K562 (cell line): ENCODE results near the gene RNF186. TPM values are rescaled to one million over a fixed set of nuclear protein-coding genes. Genes with fewer than 3 reads are reported as not detected.

ENCODE experiments used
- ATAC-seq: fragments of 200-7000 bp; cut with Tn5 transposase; 3 replicates; pipeline ENCODE4 v1.9.1; 2020; ENCODE audit warnings: moderate library complexity
- BruUV-seq: library from RNA; stranded (reverse); fragments of 400-500 nt; replicated peaks from 2 replicates; lab custom pipeline; 2021; lab: Mats Ljungman, UMichigan
- CTCF ChIA-PET: fragments of 300-600 bp; formaldehyde crosslinking; extraction: SDS; loops from one replicate; lab custom pipeline; 2021; ENCODE audit warnings: low intra/inter-chr PET ratio; lab: Yijun Ruan, JAX
- POLR2A ChIA-PET: fragments of 300-600, 350-650 bp; sonication (Branson Sonifier 250); formaldehyde crosslinking; extraction: SDS; loops from one replicate; lab custom pipeline; 2021; ENCODE audit warnings: antibody characterized with exemption, inconsistent platforms; lab: Yijun Ruan, JAX
- DNase-seq, 4 experiments: peaks; one replicate each; pipeline versions ENCODE4 v3.0.0 to v3.0.0-alpha.2; 2011 to 2018; ENCODE audit warnings: low spot score in 3 of 4, mixed read lengths in 3 of 4; ENCODE audit errors: extremely low read depth in 1 of 4
- FAIRE-seq: peaks from 2 replicates; lab custom pipeline; 2011; peaks lifted over from hg19 to GRCh38; lab: Jason Lieb, UNC
- H2AFZ ChIP-seq: 2 replicates; pipeline ENCODE4 v1.6.0; 2011; ENCODE audit warnings: low read depth, low read length, control low read depth, inconsistent platforms
- H3K27ac ChIP-seq: fragments of 200-600 bp; 3 replicates; pipeline ENCODE4 v1.8.0; 2011; ENCODE audit warnings: low read depth, mild to moderate bottlenecking, control low read depth, inconsistent platforms, low read length, moderate library complexity, mixed read lengths; ENCODE audit errors: extremely low read depth
- H3K27me3 ChIP-seq, 2 experiments: fragments of 300-600 bp in 1 of 2; 2 replicates in 1 of 2; 3 replicates in 1 of 2; pipeline versions ENCODE4 v1.6.0 to v1.8.0; 2011; ENCODE audit warnings: inconsistent platforms in 2 of 2, low read length in 2 of 2, mild to moderate bottlenecking in 1 of 2, mixed read lengths in 1 of 2, moderate library complexity in 1 of 2; ENCODE audit not compliant: control insufficient read depth in 2 of 2, insufficient read depth in 2 of 2
- H3K36me3 ChIP-seq: fragments of 300-600 bp; 3 replicates; pipeline ENCODE4 v1.8.0; 2011; ENCODE audit warnings: mild to moderate bottlenecking, low read length, inconsistent platforms; ENCODE audit not compliant: control insufficient read depth, insufficient read depth
- H3K4me1 ChIP-seq, 2 experiments: fragments of 200-600 bp in 1 of 2; replicated peaks in 1 of 2; 2 replicates in 1 of 2; 3 replicates in 1 of 2; pipeline versions ENCODE4 v1.5.1 to v1.8.0; 2011; ENCODE audit warnings: inconsistent platforms in 2 of 2, low read length in 2 of 2, mild to moderate bottlenecking in 1 of 2, mixed read lengths in 1 of 2, moderate library complexity in 1 of 2; ENCODE audit not compliant: control insufficient read depth in 2 of 2, insufficient read depth in 2 of 2
- H3K4me2 ChIP-seq: 2 replicates; pipeline ENCODE4 v1.6.1; 2011; ENCODE audit warnings: low read length, control low read depth, inconsistent platforms, mixed read lengths; ENCODE audit not compliant: insufficient read depth
- H3K4me3 ChIP-seq: fragments of 200-600 bp; sonication (generic), shearing (Covaris generic); 2 replicates; pipeline ENCODE4 v1.5.1; 2016; ENCODE audit warnings: control low read depth, inconsistent platforms
- H3K79me2 ChIP-seq: fragments of 200-600 bp; 3 replicates; pipeline ENCODE4 v1.8.0; 2011; ENCODE audit warnings: low read length, inconsistent platforms; ENCODE audit not compliant: control insufficient read depth, insufficient read depth
- H3K9ac ChIP-seq, 2 experiments: 2 replicates each; pipeline versions ENCODE4 v1.6.0 to v1.6.1; 2011; ENCODE audit warnings: low read depth in 2 of 2, low read length in 2 of 2, control low read depth in 1 of 2, inconsistent platforms in 1 of 2, mild to moderate bottlenecking in 1 of 2, mixed read lengths in 1 of 2; ENCODE audit not compliant: insufficient read depth in 1 of 2
- H3K9me1 ChIP-seq: one replicate; pipeline ENCODE4 v1.6.0; 2011; ENCODE audit warnings: inconsistent platforms, mild to moderate bottlenecking, low read length, moderate library complexity; ENCODE audit not compliant: control insufficient read depth, insufficient read depth
- H3K9me3 ChIP-seq: replicated peaks from 2 replicates; pipeline ENCODE4 v1.5.1; 2011; ENCODE audit warnings: low read depth, low read length, inconsistent platforms; ENCODE audit not compliant: control insufficient read depth, insufficient read depth
- H4K20me1 ChIP-seq: replicated peaks from 2 replicates; pipeline ENCODE4 v1.6.1; 2011; ENCODE audit warnings: low read length, inconsistent platforms, mixed read lengths; ENCODE audit not compliant: control insufficient read depth, insufficient read depth
- BHLHE40 ChIP-seq: IDR thresholded peaks from 2 replicates; pipeline ENCODE4 v1.6.1; 2011; ENCODE audit warnings: low read length, improper control_type of control experiment
- CTBP1 ChIP-seq: fragments of 450-650 bp; IDR thresholded peaks from 2 replicates; pipeline ENCODE4 v1.6.1; 2016; ENCODE audit warnings: borderline replicate concordance
- FOXJ3 ChIP-seq: sonication (generic); formaldehyde crosslinking; IDR thresholded peaks from 2 replicates; pipeline ENCODE4 v1.4.0; 2020; ENCODE audit warnings: mild to moderate bottlenecking, missing genetic modification reagents
- HNRNPL ChIP-seq: fragments of 200-400 bp; formaldehyde crosslinking; IDR thresholded peaks from 2 replicates; pipeline ENCODE4 v1.6.1; 2017; ENCODE audit warnings: low read depth, mild to moderate bottlenecking, low read length
- KDM4B ChIP-seq, 2 experiments: fragments of 450-650 bp in 1 of 2; sonication (generic) in 1 of 2; IDR thresholded peaks; 2 replicates each; pipeline ENCODE4 v1.6.1; 2016 to 2017; ENCODE audit warnings: borderline replicate concordance in 2 of 2, antibody characterized with exemption in 1 of 2, low read depth in 1 of 2, mild to moderate bottlenecking in 1 of 2
- MEF2D ChIP-seq: conservative IDR thresholded peaks from 2 replicates; pipeline ENCODE4 v1.6.1; 2016; ENCODE audit warnings: low read depth, missing genetic modification characterization, missing compliant biosample characterization
- MXI1 ChIP-seq: IDR thresholded peaks from 2 replicates; pipeline ENCODE4 v1.6.1; 2011; ENCODE audit warnings: low read depth, mild to moderate bottlenecking, improper control_type of control experiment, low read length
- NONO ChIP-seq, 2 experiments: fragments of 200-400 bp in 1 of 2; fragments of 450-650 bp in 1 of 2; formaldehyde crosslinking in 1 of 2; IDR thresholded peaks; 2 replicates each; pipeline ENCODE4 v1.6.1; 2017; ENCODE audit warnings: low read depth in 2 of 2, mild to moderate bottlenecking in 2 of 2, moderate library complexity in 2 of 2, low read length in 1 of 2
- NR3C1 ChIP-seq: sonication (generic); formaldehyde crosslinking; IDR thresholded peaks from 2 replicates; pipeline ENCODE4 v1.8.1; 2022; ENCODE audit warnings: missing genetic modification reagents
- PHTF2 ChIP-seq: fragments of 250-450 bp; sonication (Bioruptor Pico); IDR thresholded peaks from 2 replicates; pipeline ENCODE4 v1.5.0; 2021; ENCODE audit warnings: mild to moderate bottlenecking
- RBM25 ChIP-seq: fragments of 200-400 bp; formaldehyde crosslinking; IDR thresholded peaks from 2 replicates; pipeline ENCODE4 v1.6.1; 2018; ENCODE audit warnings: low read length, low read depth, moderate library complexity; ENCODE audit not compliant: severe bottlenecking
- SIN3A ChIP-seq, 2 experiments: fragments of 150-350 bp in 1 of 2; IDR thresholded peaks; 2 replicates each; pipeline ENCODE4 v1.6.1; 2011 to 2016; ENCODE audit warnings: borderline replicate concordance in 2 of 2, low read depth in 2 of 2, low read length in 2 of 2, mild to moderate bottlenecking in 2 of 2, moderate library complexity in 2 of 2; ENCODE audit not compliant: control insufficient read depth in 1 of 2
- ZNF586 ChIP-seq: fragments of 450-650 bp; formaldehyde crosslinking; conservative IDR thresholded peaks from 2 replicates; pipeline ENCODE4 v1.4.0; 2020; ENCODE audit warnings: mild to moderate bottlenecking, moderate library complexity
- WGBS: fragments of 100-300 bp; shearing (Covaris generic); methylation state at CpG from one replicate; pipeline ENCODE4 v1.1.6; 2016; ENCODE audit warnings: low coverage, mixed read lengths; ENCODE audit not compliant: insufficient coverage; ENCODE audit errors: missing lambda C conversion rate; 5-methylcytosine and 5-hydroxymethylcytosine counted together
- in situ Hi-C: fragments of 300-500 bp; cut with MboI; formaldehyde crosslinking; loops from 4 replicates; pipeline ENCODE4 v1.15.0; 2018; ENCODE audit warnings: inconsistent platforms, mixed read lengths
- intact Hi-C: fragments of 100-400 bp; cut with micrococcal nuclease; formaldehyde crosslinking; loops from 2 replicates; pipeline ENCODE4 v1.14.2; 2022
- polyA plus RNA-seq, 8 experiments: library from polyadenylated mRNA; depleted of rRNA in 4 of 8; stranded (reverse) in 5 of 8; unstranded in 3 of 8; fragments of >200 nt; fragmentation: Nextera tagmentation in 2 of 8; fragmentation: Illumina TruSeq in 1 of 8; extraction: Ambion mirVana in 2 of 8; extraction: Trizol in 1 of 8; gene quantifications; 2 replicates each; pipeline versions ENCODE4 v1.2.1 to v1.2.3, GENCODE V29; 2011 to 2014; ENCODE audit warnings: inconsistent platforms in 1 of 8, missing spikeins in 1 of 8
- total RNA-seq, 7 experiments: library from RNA; depleted of rRNA in 6 of 7; stranded (reverse); fragments of >200 nt in 6 of 7; fragmentation: Illumina TruSeq in 2 of 7; extraction: Trizol in 2 of 7; gene quantifications; 2 replicates each; pipeline versions ENCODE4 v1.2.1 to v1.2.3, GENCODE V29; 2011 to 2021; ENCODE audit warnings: low replicate concordance in 1 of 7
- TF ChIP-seq, protein P1 (sequence below): IDR thresholded peaks from 3 replicates; pipeline ENCODE4 v1.6.1; 2011; ENCODE audit warnings: borderline replicate concordance, mild to moderate bottlenecking; ENCODE audit not compliant: insufficient read length, insufficient read depth
- TF ChIP-seq, protein P2 (sequence below): fragments of 450-650 bp; IDR thresholded peaks from 2 replicates; pipeline ENCODE4 v1.7.1; 2018; ENCODE audit warnings: mild to moderate bottlenecking, low read depth; ENCODE audit not compliant: partially characterized antibody
- TF ChIP-seq, protein P3 (sequence below): sonication (generic); formaldehyde crosslinking; IDR thresholded peaks from 2 replicates; pipeline ENCODE4 v1.8.1; 2023; ENCODE audit warnings: mild to moderate bottlenecking, missing genetic modification reagents

Gene RNF186
- total and polyA plus RNA-seq, 9 of the 15 experiments (the other 6 are each of a cell fraction or from before 2014, with no cell fraction given), result not detected

- Histone ChIP-seq H3K79me2 (no peaks in the 10 kb centered on the region), H3K4me2 (no peak overlapping the region), H3K4me3 (no peak overlapping the region), H3K27me3 (peaks cover 43 to 57% of the 10 kb centered on the region in 2 experiments), H3K9ac (no peak overlapping the region), H2AFZ (no peak overlapping the region), H3K36me3 (no peaks in the 10 kb centered on the region), H3K27ac (no peak overlapping the region), H3K4me1 (peaks cover 4 to 6% of the 10 kb centered on the region in 2 experiments; a peak in 4 of 5 replicates), H4K20me1 (0 out of 2 replicates have a peak, but pooled peaks cover 8% of the 10 kb centered on the region), H3K9me1 (no peaks in the 10 kb centered on the region), H3K9me3 (no peaks in the 10 kb centered on the region)
- TF ChIP-seq PHTF2 (CRISPR knock-in tag), result no peak
- TF ChIP-seq RBM25, result no peak
- TF ChIP-seq MEF2D (tag), result no peak
- TF ChIP-seq SIN3A (IDR thresholded peaks at IDR 0.05; ENCODE audit: borderline replicate concordance in 2 of 2, control insufficient read depth in 1 of 2, low read depth in 2 of 2, low read length in 2 of 2), result no peak
- no peak for TF ChIP-seq NR3C1 (CRISPR knock-in tag)
- TF ChIP-seq BHLHE40, result no peak
- TF ChIP-seq FOXJ3, result no peak
- TF ChIP-seq, protein P1, sequence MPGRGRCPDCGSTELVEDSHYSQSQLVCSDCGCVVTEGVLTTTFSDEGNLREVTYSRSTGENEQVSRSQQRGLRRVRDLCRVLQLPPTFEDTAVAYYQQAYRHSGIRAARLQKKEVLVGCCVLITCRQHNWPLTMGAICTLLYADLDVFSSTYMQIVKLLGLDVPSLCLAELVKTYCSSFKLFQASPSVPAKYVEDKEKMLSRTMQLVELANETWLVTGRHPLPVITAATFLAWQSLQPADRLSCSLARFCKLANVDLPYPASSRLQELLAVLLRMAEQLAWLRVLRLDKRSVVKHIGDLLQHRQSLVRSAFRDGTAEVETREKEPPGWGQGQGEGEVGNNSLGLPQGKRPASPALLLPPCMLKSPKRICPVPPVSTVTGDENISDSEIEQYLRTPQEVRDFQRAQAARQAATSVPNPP, result no peak
- TF ChIP-seq, protein P2, sequence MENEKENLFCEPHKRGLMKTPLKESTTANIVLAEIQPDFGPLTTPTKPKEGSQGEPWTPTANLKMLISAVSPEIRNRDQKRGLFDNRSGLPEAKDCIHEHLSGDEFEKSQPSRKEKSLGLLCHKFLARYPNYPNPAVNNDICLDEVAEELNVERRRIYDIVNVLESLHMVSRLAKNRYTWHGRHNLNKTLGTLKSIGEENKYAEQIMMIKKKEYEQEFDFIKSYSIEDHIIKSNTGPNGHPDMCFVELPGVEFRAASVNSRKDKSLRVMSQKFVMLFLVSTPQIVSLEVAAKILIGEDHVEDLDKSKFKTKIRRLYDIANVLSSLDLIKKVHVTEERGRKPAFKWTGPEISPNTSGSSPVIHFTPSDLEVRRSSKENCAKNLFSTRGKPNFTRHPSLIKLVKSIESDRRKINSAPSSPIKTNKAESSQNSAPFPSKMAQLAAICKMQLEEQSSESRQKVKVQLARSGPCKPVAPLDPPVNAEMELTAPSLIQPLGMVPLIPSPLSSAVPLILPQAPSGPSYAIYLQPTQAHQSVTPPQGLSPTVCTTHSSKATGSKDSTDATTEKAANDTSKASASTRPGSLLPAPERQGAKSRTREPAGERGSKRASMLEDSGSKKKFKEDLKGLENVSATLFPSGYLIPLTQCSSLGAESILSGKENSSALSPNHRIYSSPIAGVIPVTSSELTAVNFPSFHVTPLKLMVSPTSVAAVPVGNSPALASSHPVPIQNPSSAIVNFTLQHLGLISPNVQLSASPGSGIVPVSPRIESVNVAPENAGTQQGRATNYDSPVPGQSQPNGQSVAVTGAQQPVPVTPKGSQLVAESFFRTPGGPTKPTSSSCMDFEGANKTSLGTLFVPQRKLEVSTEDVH, result no peak
- TF ChIP-seq CTBP1, result no peak
- TF ChIP-seq ZNF586 (CRISPR knock-in tag), result no peak
- TF ChIP-seq MXI1, result no peak
- TF ChIP-seq NONO (IDR thresholded peaks at IDR 0.05; ENCODE audit: low read depth in 2 of 2, low read length in 1 of 2), result no peak
- TF ChIP-seq KDM4B (IDR thresholded peaks at IDR 0.05; ENCODE audit: borderline replicate concordance in 2 of 2, low read depth in 1 of 2), result no peak
- TF ChIP-seq, protein P3, sequence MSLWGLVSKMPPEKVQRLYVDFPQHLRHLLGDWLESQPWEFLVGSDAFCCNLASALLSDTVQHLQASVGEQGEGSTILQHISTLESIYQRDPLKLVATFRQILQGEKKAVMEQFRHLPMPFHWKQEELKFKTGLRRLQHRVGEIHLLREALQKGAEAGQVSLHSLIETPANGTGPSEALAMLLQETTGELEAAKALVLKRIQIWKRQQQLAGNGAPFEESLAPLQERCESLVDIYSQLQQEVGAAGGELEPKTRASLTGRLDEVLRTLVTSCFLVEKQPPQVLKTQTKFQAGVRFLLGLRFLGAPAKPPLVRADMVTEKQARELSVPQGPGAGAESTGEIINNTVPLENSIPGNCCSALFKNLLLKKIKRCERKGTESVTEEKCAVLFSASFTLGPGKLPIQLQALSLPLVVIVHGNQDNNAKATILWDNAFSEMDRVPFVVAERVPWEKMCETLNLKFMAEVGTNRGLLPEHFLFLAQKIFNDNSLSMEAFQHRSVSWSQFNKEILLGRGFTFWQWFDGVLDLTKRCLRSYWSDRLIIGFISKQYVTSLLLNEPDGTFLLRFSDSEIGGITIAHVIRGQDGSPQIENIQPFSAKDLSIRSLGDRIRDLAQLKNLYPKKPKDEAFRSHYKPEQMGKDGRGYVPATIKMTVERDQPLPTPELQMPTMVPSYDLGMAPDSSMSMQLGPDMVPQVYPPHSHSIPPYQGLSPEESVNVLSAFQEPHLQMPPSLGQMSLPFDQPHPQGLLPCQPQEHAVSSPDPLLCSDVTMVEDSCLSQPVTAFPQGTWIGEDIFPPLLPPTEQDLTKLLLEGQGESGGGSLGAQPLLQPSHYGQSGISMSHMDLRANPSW (CRISPR knock-in tag), result no peak
- TF ChIP-seq HNRNPL, result no peak
- intact Hi-C loops, result no loop called here
- in situ Hi-C loops, result no loop called here
- CTCF ChIA-PET, result no interaction called here
- ATAC-seq (no peak), DNase-seq (no peak), FAIRE-seq (no peak)
- BruUV-seq, result no TSS peak
- under 1% methylated on average over 6 of the region's 6 CpGs for WGBS
- POLR2A ChIA-PET, result interaction anchor here (1.3 kb wide), 1 partner anchor 9 kb away, joined by 4 read pairs; no protein-coding TSS in a partner anchor
These were observed 10.2 kb downstream of the RNF186 start for GRCh38 chr1:19804831-19805251.
